ENCODE results near the gene TMEM87A. TPM values are rescaled to one million over a fixed set of nuclear protein-coding genes. Genes with fewer than 3 reads are reported as not detected.

TMEM87A gene
- total RNA-seq, 4 donors from 2014 or later, result 52.6 to 102 (median 82.5) TPM

DNA sequence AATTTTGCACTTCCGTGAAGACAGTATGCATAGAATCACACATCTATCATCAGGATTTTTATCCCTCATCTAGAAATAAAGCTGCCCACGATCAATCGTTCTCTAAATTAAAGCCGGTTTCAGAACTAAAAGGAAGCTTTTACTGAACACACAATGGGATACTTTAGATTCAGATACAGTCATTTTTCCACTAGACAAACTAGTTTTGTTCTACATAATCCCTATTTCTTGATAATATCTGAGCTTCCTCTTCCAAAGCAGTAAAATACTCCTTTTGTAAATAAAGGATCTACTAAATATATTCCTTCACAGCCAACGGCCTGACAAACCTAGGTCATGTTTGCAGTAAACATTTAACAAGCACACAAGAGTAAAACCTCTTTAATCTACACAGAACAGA lies 2.2 kb downstream of the TMEM87A start:
- H3K9me3 ChIP-seq, result no peaks in the 10 kb centered on the region
- 40 to 45% methylated on average over 5 of the region's 5 CpGs for WGBS, 2 donors
- H3K4me3 ChIP-seq, result peak overlapping the region in 3 of 4 donors; percentile 13 to 91 (median 81)
- H3K4me1 ChIP-seq, result peaks cover 20 to 63% (median 22%) of the 10 kb centered on the region in 3 donors
- intact Hi-C loops (cut with DNase I), result no loop called here
- H3K27me3 ChIP-seq, result no peaks in the 10 kb centered on the region
- H3K36me3 ChIP-seq, result peaks cover under 1 to 30% (median 2%) of the 10 kb centered on the region in 3 donors
- no peak for DNase-seq
- TF ChIP-seq POLR2A (IDR thresholded peaks at IDR 0.05) (no peak), CTCF (IDR thresholded peaks at IDR 0.05) (no peak)
- H3K27ac ChIP-seq, result peak overlapping the region; percentile 41 to 99 (median 71)

- Histone ChIP-seq H3K36me3 (peaks cover 5 to 34% (median 6%) of the 10 kb centered on the region in 3 donors), H3K4me1 (peaks cover 18 to 58% (median 22%) of the 10 kb centered on the region in 3 donors), H3K27ac (peak overlapping the region; percentile 4 to 99 (median 70)), H3K27me3 (no peaks in the 10 kb centered on the region), H3K4me3 (peak overlapping the region in 3 of 4 donors; percentile 13 to 91 (median 81)), H3K9me3 (no peaks in the 10 kb centered on the region)
- intact Hi-C loops (cut with DNase I), result no loop called here
- TF ChIP-seq CTCF (IDR thresholded peaks at IDR 0.05) (no peak), POLR2A (IDR thresholded peaks at IDR 0.05) (no peak)
- no peak for DNase-seq
- 67 to 79% methylated on average over 1 of the region's 2 CpGs for WGBS, 2 donors
These were observed 2.7 kb downstream of the TMEM87A start for GRCh38 chr15:42270551-42270950.

GRCh38 chr15:42267286-42267685 lies 5.9 kb downstream of the TMEM87A start:
- Histone ChIP-seq H3K36me3 (peaks cover 5 to 67% (median 22%) of the 10 kb centered on the region in 3 donors), H3K9me3 (no peaks in the 10 kb centered on the region), H3K4me3 (no peak overlapping the region), H3K27me3 (no peaks in the 10 kb centered on the region), H3K4me1 (peaks cover 10 to 40% (median 14%) of the 10 kb centered on the region in 3 donors), H3K27ac (no peak overlapping the region)
- intact Hi-C loops (cut with DNase I), result no loop called here
- no peak for TF ChIP-seq CTCF (IDR thresholded peaks at IDR 0.05)
- TF ChIP-seq POLR2A (IDR thresholded peaks at IDR 0.05), result no peak
- no peak for DNase-seq

GRCh38 chr15:42264795-42265194 lies 8.4 kb downstream of the TMEM87A start:
- 88 to 94% methylated on average over 5 of the region's 5 CpGs for WGBS, 2 donors
- intact Hi-C loops (cut with DNase I), result no loop called here
- Histone ChIP-seq H3K4me3 (no peak overlapping the region), H3K9me3 (no peaks in the 10 kb centered on the region), H3K4me1 (peaks cover 0 to 15% (median 3%) of the 10 kb centered on the region in 3 donors), H3K36me3 (peaks cover 5 to 92% (median 34%) of the 10 kb centered on the region in 3 donors), H3K27ac (no peak overlapping the region), H3K27me3 (no peaks in the 10 kb centered on the region)
- no peak for TF ChIP-seq POLR2A (IDR thresholded peaks at IDR 0.05)
- no peak for TF ChIP-seq CTCF (IDR thresholded peaks at IDR 0.05)
- no peak for DNase-seq

GRCh38 chr15:42253300-42253699 lies 19.9 kb downstream of the TMEM87A start:
- 61 to 83% methylated on average over 2 of the region's 2 CpGs for WGBS, 2 donors
- H3K4me3 ChIP-seq, result no peak overlapping the region
- H3K36me3 ChIP-seq, result peaks cover 6 to 71% (median 16%) of the 10 kb centered on the region in 3 donors
- no peaks in the 10 kb centered on the region for H3K9me3 ChIP-seq
- intact Hi-C loops (cut with DNase I), result no loop called here
- H3K27me3 ChIP-seq, result no peaks in the 10 kb centered on the region
- no peak overlapping the region for H3K27ac ChIP-seq
- H3K4me1 ChIP-seq, result no peaks in the 10 kb centered on the region
- no peak for TF ChIP-seq POLR2A (IDR thresholded peaks at IDR 0.05)
- no peak for TF ChIP-seq CTCF (IDR thresholded peaks at IDR 0.05)
- DNase-seq, result no peak

Measured in esophagus squamous epithelium (tissue), 5 donors.